ENCODE measurements around the gene NR6A1. TPM values are rescaled to one million over a fixed set of nuclear protein-coding genes. Genes with fewer than 3 reads are reported as not detected.

The NR6A1 gene
- total RNA-seq, 1 donor from 2014 or later, result 0.72 TPM

DNA sequence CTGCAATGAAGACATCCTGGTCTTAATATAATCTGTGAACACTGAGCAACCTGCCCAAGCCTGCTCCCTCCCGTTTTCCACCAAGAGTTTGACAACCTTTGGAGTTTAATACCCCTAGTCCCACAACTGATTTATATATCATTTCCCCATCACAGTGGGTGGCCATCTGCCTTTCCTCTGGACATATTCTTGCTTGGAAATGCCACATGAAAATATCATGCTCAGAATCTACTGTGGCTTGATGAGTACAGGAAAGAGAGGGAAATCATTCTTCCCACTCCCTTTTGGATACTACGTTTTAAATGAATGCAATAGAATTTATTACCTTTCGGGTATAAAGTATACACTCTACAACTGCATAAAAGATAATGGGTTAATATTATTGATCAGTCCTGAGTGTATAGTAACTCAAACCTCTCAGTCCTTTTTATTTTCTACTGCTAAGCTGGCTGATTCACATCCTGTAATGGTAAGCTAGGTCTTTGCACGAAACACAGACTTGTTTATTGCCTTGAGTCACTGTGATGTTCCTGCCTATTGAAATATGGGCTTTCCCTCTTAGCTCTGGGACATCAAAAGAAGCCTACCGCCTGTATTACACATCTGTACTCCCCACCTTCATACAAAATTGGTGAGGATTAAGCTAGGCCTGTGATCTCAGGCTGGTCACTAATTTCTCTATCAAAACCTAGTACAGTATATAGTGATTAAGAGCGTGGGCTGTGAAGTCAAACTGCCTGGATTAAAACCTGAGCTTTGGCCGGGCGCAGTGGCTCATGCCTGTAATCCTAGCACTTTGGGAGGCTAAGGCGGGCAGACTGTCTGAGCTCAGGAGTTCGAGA lies 196.4 kb downstream of the NR6A1 start:
- DNase-seq (ENCODE audit: low spot score), result peak; percentile 70

DNA sequence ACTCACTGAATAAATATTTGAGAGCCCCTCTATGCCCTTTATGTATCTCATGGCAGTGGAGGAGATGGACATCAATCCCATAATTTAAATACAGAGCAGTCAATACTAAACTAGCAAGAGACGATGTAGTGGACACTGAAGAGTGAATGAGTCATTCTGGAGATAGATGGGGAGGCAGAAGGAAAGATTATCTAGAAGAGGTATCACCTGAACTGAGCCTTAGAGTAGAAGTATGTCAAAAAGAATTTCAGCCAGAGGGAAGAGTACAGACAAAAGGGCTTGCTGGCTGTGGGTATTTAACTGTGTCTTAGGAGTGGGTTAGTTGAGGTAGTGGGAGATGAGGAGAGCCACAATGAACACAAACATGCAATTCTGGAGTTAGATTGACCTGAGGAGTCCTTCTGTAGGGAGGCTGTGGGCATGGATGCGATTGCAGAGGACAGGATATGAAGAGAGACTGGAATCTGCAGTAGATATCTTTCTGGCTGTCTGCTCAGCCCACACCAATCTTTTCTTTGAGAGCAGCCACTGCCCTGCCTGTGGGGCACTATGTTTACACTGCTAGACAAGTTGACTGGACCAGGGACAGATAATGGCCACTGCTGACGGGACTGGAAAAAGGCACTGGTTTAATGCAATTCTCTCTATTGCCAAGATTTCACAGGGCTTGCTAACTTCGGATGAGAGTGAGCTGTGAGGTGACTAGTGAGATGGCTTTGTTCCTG lies 200.0 kb downstream of the NR6A1 start:
- no peak for DNase-seq (ENCODE audit: low spot score)

DNA sequence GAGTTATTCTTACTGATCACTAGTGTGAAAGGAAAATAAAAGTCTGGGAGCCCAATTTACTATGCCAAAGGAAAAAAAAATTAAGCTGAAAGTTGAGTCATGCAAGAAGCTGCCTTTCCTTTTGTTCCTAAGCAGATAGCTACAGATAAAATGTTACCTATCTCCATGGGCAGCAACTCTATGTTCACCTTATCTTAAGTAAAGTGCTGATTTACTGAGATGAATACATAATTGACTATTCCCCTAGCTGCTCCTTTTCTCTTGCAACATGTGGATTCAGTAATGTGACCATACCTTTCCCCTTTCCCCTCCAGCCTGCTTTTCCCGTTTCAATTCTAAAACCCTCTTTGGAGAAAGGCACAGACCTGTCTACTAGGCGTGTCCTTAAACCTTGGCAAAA lies 201.2 kb downstream of the NR6A1 start:
- DNase-seq (ENCODE audit: low spot score), result no peak

DNA sequence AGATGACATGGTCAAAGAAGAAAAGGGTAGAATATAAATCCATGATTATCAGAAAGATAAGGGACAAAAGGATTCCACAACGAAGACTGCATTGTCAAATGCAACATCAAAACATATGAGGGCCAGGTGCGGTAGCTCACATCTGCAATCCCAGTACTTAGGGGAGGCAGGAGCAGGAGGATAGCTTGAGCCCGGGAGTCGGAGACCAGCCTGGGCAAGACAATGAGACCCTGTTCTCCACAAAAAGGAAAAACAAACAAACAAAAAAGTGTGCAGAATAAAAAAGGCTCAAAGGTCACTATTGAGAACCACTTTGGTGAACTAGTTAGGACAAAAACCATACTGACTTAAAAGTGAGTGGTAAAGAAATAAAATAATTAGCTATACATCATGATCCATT lies 203.7 kb downstream of the NR6A1 start:
- no peak for DNase-seq (ENCODE audit: low spot score)

DNA sequence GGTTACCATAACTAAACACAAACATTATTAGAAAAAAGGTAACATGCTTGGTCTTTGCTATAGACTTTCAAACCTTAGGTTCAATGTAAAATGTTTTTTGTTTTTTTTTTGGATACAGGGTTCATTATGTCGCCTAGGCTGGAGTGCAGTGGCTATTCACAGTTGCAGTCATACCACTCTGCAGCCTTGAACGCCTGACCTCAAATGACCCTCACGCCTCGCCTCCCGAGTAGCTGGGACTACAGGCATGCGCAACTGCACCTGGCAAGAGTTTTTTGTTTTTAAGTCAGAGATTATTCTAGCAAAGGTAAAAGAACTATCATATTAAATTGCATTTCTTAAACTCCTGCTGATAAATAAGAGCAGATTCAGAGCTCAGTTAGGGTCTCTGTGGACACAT lies 208.8 kb downstream of the NR6A1 start:
- DNase-seq (ENCODE audit: low spot score), result no peak

DNA sequence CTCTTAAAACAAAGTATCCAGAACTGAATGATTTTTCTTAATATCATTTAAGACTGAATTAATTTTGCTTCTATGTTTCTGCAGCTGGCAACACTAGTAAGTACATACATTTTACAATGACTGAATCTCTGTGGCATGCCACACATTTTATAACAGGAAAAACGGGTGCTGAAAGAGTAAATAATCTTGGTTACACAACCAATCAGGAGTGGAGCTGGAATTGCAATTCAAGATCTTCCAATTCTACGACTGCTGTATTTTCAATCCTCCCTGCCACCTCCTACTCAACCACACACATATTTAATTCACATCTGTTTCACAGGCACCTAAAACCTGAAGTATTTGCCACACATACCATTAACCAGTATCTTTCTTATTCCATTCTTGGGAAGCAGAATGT lies 211.2 kb downstream of the NR6A1 start:
- DNase-seq (ENCODE audit: low spot score), result peak; percentile 48

DNA sequence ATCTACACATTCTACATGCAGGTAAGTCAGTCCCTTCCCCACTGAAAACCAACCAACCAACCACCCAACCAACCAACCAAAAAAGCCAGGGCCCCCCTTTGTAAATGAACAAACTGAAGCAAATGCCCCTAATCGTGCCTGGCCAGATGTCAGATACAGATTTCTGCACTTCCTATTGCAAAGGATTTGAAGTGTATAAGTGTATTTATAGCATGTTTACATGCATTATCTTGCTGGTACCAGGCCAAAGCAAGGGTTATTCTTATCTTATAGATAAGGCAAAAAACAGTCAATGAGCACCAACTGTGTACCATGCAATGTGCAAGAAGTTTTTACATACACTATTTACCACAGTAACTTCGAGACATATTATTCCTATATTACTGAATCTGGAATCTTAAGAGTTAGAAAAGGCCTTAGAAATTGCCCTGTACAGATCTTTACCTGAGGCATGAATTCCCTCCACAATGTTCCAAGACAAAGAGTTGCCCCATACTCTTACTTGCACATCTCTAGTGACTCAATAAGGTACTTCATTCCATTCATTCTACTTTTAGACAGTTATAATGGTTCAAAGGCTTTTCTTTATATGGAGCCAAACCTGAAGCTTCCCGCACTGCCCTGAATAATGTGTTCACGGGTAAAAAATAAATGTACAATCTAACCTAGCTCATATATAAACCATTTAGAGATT lies 212.2 kb downstream of the NR6A1 start:
- DNase-seq (ENCODE audit: low spot score), result no peak

DNA sequence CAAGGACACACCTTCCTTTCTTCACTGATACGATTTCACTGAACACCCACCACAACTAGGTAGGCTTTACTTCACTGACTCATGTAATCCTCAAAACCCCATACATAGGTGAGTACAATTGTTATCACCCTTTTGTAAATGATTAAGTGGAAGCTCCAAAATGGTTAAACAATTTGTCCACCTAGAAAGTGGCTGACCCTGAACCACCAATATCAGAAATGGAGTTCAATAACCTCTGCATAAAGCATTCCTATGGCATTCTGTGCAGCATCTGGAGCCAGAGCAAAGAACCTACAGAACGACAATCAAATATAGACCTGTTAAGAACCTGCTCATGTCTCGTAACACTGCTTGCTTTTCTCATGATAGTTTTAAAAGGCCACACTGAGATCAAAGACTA lies 213.2 kb downstream of the NR6A1 start:
- no peak for DNase-seq (ENCODE audit: low spot score)

DNA sequence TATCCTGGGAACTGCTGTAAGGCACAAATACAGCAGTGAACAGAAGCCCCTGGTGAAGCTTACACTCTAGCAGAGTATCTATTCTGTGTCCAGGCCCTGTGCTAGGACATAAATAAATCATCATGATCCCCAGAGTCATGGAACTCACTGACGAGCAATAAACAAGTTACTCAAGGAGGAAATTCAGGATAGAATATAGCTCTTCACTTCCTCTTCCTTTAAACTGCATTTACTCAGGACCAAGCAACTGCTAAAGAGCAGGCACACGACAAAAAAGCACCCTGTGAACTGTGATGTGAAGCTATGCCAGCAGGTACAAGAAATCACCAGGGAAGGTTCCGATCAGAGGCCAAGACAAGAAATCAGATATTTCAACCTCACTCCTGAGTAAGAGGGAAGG lies 216.1 kb downstream of the NR6A1 start:
- no peak for DNase-seq (ENCODE audit: low spot score)

DNA sequence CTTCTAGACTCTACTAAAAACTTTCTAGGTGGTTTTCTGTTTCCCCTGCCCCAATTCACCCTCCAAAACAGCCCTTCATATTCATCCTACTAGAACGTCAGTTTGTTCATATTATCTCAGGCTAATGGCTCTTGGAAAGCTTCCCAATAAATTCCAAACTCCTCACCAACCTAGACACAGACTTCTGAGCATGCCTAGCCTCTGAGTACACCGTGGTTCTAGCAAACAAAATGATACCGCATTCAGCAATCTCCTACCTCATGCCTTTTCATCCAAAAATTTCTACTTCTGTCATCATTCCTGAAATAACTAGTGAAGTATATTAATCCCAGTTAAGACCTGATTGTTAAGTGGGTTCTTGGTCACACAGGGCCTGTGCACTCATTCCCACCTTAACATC lies 217.4 kb downstream of the NR6A1 start:
- no peak for DNase-seq (ENCODE audit: low spot score)

DNA sequence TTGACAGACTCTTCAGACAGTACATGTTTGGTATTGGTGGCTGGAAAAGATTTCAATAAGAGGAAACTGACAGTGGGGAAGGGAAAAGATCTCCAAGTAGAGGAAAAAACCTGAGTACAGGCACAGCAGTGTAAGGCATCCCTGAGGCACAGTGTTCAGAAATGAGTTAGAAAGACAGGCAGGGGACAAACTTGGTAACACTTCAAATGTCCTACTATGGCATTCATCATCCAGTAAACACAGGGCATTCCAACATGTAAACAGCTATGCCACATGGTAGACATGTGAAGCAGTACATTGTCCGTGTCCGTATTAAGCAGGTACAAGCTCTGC lies 218.9 kb downstream of the NR6A1 start:
- no peak for DNase-seq (ENCODE audit: low spot score)

DNA sequence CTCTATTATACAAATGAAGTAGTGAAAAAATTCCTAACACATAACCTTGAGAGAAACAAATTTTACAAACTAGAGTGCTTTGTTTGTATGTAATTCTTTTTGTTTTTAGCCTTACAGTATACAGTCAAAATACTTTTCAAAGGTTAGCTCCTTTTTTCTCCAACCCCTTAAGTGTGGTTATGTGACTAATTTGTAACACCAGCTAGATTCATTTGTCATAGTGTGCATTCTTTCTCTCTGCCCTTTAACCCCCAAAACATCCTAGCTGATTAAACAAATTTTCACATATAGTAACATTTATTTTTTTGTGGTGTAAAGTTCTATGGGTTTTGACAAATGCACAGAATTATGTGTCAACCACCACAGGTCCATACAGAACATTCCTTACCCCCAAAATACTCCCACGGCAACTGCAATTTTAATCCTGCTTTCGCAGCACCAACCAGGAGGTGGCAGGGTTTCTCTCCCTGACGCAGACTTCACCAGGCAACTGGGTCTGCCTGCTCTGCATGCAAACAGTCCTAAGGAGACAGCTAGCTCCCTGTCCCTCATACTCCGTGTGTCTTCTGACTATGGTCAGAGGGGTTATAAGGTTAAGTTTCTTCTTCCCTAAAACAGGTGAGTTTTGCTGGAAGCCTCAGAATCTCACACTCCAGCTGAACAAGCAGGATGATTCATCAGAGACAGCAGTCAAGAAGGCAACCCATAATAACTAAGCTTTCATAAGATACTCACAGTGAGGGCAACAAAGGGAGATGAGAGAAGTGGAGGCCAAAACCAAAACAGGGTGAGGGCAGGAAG lies 219.4 kb downstream of the NR6A1 start:
- peak; percentile 69 for DNase-seq (ENCODE audit: low spot score)

DNA sequence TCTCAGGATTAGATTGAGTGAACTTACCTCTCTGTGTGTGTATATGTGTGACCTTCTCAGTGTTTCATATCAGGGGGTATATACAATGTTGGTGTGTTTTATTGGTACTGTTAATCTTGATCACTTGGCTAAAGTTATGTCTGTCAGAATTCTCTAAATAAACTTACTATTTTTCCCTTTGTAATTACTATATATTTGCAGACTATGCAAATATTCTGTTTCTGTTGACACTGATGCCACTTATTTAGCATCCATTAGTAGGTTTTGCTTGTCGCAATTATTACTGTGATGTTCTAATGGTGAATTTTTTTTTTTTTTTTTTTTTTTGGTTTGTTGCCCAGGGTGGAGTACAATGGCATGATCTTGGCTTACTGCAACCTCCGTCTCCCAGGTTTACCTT lies 221.0 kb downstream of the NR6A1 start:
- no peak for DNase-seq (ENCODE audit: low spot score)

DNA sequence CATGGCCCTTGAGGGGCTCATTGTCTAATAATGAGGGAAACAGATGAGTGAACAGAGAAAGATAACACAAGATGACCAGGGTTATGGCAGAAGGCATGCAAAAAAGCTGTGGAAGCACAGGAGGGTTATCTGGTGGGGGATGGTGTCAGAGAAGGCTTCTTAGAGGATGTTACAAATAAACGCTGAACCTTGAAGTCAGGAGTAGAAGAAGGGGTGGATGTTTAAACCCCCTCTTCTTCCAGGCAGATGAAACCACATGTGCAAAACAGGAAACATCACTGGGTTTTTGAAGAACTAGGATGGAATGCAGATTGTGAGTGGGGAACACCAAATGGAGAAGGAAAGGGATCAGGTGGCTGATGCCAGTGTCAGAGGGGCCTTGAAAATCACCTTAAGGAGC lies 222.1 kb downstream of the NR6A1 start:
- no peak for DNase-seq (ENCODE audit: low spot score)

DNA sequence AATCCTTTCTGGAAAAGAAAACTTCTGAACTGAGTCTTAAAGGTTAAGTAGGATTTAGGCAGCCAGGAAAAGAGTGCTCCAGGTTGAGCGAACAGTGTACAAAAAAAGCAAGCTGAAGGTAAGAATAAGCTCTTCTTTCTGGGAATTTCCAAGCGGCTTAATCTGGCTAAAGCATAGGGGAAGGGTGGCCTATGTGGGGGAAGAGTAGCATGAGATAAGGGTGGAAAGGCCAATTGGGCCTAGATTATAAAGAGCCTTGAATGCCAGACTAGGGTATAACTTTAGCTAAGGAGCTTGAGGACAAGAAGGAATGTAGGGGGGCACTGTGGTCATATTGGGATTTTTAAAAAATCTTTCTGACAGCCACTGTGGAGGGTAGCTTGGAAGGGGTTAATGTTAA lies 226.6 kb downstream of the NR6A1 start:
- DNase-seq (ENCODE audit: low spot score), result no peak

DNA sequence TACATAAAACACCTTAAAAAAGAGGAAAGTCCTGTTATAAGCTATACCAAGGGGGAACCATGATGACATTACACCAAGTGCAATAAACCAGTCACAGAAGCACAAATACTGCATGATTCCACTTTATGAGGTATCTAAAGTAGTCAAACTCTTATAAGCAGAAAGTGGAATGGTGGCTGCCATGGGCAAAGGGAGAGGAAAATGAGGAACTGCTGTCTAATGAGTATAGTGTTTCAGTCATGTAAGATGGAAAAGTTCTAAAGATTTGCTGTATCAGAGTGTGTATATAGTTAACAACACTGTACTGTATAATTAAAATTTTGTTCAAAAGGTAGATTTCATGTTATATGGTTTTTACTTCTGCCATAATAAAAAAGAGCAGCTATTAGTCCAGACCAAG lies 229.3 kb downstream of the NR6A1 start:
- DNase-seq (ENCODE audit: low spot score), result no peak

DNA sequence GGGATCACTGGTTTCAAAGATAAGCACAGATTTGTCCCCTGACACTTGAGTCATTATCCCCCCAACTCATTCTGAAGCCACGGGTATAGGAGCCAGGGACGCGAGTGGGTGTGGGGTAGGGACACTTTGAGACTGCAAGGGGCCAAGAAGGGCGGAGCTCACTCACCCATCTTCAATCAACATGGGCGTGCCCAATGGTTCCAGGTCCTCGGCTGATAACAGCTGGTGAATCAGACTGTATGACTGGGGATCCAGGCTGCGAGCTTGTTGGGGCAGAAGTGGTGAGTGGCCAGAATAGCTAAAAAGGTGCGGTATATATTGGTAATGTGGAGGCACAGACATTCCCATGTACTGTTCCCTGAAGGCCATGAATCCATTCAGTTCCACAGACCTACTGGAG lies 233.2 kb downstream of the NR6A1 start:
- DNase-seq (ENCODE audit: low spot score), result no peak

DNA sequence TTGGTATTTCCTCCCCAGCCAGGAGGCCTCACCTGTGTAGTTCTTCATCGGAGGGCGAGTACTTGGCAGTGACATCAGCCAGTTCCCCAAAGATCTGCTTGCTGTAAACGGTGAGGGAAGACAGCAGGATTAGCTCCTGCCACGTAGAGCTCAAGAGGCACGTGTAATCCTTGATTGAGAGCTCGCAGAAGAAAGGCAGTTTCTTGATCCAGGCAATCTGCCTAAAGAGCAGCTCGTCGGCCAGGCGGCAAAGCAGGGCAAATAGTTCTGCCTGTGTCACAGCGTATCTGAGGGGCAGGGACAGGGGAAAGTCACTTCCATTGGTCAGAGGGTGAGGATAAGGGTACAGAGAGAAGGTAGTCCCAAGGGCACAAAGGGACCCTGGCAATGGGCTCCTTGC lies 235.3 kb downstream of the NR6A1 start:
- DNase-seq (ENCODE audit: low spot score), result no peak

DNA sequence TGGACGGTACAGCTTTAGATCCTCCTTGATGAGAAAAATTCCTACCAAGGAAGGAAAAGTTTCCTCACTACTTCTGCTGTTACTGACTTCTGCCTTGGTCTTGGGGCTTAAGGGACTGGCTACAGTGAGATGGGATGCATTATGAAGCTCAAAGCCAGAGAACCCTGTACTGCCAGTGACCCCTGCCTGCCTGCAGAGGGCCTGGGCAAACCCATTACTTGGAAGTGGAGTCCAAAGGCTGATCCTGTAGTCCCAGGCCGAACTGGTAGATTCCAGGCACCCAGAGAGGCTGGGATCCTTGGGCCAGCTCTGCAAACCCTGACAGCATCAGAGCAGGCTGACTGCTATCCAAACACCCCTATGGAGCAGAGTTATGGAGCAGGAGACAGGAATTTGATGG lies 238.2 kb downstream of the NR6A1 start:
- no peak for DNase-seq (ENCODE audit: low spot score)

DNA sequence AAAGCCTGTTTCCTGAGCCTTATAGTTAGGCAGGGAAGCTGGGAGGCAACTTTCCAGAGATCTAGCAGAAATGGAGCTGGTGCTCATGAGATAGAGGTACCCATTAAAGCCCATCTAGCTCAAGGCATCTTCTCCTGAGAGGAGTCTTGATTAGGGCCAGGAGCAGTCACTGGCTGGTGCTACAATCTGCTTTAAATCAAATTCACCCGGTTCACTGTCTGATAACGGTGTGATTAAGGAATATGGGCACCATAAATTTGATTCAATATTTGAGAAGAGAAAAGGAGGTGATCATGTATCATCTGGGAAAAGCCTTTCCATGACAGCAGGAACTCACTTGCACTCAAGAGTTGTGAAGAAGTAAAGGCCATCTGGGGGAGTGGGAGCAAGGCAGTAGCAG lies 240.0 kb downstream of the NR6A1 start:
- no peak for DNase-seq (ENCODE audit: low spot score)

DNA sequence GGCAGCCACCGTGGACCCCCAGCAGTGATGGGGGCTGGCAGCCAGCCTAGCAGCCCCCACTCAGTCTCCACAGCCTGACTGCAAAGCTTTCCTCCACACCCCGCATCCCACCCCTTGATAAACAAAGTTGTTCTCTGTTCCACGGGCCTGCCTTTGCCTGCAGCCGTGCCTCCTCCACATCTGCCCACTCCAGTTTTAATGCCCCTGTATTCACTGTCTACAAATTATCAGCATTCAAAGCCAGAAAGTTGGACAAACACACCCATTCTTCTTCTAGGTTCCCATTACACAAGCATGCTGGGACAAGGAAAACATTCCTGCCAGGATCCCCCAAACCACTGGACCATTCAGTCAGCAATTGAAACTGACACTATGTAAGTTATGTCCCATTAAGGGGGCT lies 240.9 kb downstream of the NR6A1 start:
- no peak for DNase-seq (ENCODE audit: low spot score)

DNA sequence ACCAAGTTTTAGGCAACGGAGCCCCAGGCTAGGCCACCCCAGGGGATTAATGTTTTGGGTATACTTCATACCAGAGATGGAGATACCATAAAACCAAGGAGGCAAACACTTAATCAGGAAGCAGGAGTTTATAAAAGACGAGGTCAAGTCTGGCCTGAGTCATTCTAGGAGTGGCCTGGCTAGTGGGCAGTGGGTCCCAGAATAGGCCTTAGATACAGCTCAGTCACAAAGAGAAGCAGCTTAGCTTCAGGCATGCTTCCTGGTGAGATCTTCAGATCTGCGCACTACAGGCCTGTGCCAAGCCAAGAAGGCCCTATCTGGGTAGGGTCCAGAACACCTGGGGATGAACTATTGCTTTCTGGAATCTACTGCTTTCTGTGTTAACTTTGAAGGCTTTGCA lies 243.3 kb downstream of the NR6A1 start:
- DNase-seq (ENCODE audit: low spot score), result no peak

All from umbilical cord (tissue), 2 donors.